NCI-H1417 treated with DMSO at 0.1 percent for 48 hours (cell line): ENCODE results near the gene ARID3C.

Experiments
- DNase-seq: peaks from one replicate; lab custom pipeline; 2025; lab: John Stamatoyannopoulos, UW

The ARID3C gene

GRCh38 chr9:34627716-34628655, 880 bp downstream of the ARID3C start:
- no peak for DNase-seq

- DNase-seq = no peak
Observed at GRCh38 chr9:34625186-34625486, 3.7 kb downstream of the ARID3C start.

- no peak for DNase-seq
Observed at GRCh38 chr9:34624475-34625185, 4.2 kb downstream of the ARID3C start.

GRCh38 chr9:34623374-34624235, 5.3 kb downstream of the ARID3C start:
- DNase-seq = no peak

- no peak for DNase-seq
Observed at GRCh38 chr9:34620061-34620994, 8.5 kb downstream of the ARID3C start, which contains the start of gene DCTN3. Gene DCTN3, minus strand, starts transcription at chr9:34620495. Its CDS starts 31 bp downstream, at chr9:34620464.

GRCh38 chr9:34615132-34615531, 13.7 kb downstream of the ARID3C start:
- no peak for DNase-seq

- DNase-seq = no peak
Observed at GRCh38 chr9:34612788-34613390, 16.0 kb downstream of the ARID3C start.

GRCh38 chr9:34611811-34612787, 16.8 kb downstream of the ARID3C start, which contains the start of gene RPP25L:
Gene RPP25L, minus strand, starts transcription at chr9:34612097. Its CDS starts 801 bp downstream, at chr9:34611296.
- no peak for DNase-seq

GRCh38 chr9:34611251-34611810, 17.5 kb downstream of the ARID3C start:
- DNase-seq = no peak

- DNase-seq = no peak
Observed at GRCh38 chr9:34610434-34611206, 18.2 kb downstream of the ARID3C start.

GRCh38 chr9:34607331-34607730, 21.5 kb downstream of the ARID3C start:
- DNase-seq = no peak

GRCh38 chr9:34606905-34607304, 22.0 kb downstream of the ARID3C start:
- DNase-seq = no peak

GRCh38 chr9:34606190-34606589, 22.7 kb downstream of the ARID3C start:
- no peak for DNase-seq

GRCh38 chr9:34603610-34604231, 25.1 kb downstream of the ARID3C start:
- DNase-seq = no peak

GRCh38 chr9:34601937-34602573, 26.8 kb downstream of the ARID3C start:
- DNase-seq = no peak

- no peak for DNase-seq
Observed at GRCh38 chr9:34600908-34601307, 28.0 kb downstream of the ARID3C start.

GRCh38 chr9:34599546-34599945, 29.3 kb downstream of the ARID3C start:
- no peak for DNase-seq
